ENCODE measurements around the gene TTC39A.
A peak's percentile ranks its signal among the peaks of the same experiment; 100 is the strongest.

The TTC39A gene

DNA sequence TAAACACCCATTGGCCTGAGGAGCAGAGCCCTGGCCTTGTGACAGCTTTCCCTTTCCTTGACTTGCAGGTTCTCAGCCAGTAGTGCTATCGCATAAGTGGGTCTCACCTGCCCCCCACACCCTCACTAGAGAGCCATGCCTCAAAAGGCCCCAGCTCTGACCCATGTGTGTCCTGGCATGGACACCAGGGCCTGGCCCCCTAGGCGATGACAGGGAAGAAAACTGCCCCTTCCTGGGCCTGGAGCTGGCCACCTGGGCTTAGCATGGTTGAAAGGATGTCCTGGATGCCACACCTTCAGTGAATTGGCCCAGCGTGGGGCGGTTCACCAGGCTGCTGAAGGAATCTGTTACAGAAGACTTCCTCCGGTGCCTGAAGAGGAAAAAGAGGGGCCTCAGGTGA is 18.5 kb downstream of the TTC39A start:
- no peak for TF ChIP-seq FOXP2 (optimal IDR thresholded peaks at IDR 0.05; ENCODE audit: borderline replicate concordance, extremely low read depth, extremely low read length, insufficient read depth)
- no peak for TF ChIP-seq TAF1 (IDR thresholded peaks at IDR 0.05; ENCODE audit: borderline replicate concordance, insufficient read depth, low read length)
- no peak for TF ChIP-seq SIN3A (IDR thresholded peaks at IDR 0.05; ENCODE audit: borderline replicate concordance, insufficient read depth, low read length)
- TF ChIP-seq, protein P1, sequence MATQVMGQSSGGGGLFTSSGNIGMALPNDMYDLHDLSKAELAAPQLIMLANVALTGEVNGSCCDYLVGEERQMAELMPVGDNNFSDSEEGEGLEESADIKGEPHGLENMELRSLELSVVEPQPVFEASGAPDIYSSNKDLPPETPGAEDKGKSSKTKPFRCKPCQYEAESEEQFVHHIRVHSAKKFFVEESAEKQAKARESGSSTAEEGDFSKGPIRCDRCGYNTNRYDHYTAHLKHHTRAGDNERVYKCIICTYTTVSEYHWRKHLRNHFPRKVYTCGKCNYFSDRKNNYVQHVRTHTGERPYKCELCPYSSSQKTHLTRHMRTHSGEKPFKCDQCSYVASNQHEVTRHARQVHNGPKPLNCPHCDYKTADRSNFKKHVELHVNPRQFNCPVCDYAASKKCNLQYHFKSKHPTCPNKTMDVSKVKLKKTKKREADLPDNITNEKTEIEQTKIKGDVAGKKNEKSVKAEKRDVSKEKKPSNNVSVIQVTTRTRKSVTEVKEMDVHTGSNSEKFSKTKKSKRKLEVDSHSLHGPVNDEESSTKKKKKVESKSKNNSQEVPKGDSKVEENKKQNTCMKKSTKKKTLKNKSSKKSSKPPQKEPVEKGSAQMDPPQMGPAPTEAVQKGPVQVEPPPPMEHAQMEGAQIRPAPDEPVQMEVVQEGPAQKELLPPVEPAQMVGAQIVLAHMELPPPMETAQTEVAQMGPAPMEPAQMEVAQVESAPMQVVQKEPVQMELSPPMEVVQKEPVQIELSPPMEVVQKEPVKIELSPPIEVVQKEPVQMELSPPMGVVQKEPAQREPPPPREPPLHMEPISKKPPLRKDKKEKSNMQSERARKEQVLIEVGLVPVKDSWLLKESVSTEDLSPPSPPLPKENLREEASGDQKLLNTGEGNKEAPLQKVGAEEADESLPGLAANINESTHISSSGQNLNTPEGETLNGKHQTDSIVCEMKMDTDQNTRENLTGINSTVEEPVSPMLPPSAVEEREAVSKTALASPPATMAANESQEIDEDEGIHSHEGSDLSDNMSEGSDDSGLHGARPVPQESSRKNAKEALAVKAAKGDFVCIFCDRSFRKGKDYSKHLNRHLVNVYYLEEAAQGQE (IDR thresholded peaks at IDR 0.05; ENCODE audit: insufficient read depth in 1 of 2, low read depth in 2 of 2, low read length in 2 of 2): no peak
- TF ChIP-seq POLR2AphosphoS5 (IDR thresholded peaks at IDR 0.05; ENCODE audit: low read depth, low read length): no peak

DNA sequence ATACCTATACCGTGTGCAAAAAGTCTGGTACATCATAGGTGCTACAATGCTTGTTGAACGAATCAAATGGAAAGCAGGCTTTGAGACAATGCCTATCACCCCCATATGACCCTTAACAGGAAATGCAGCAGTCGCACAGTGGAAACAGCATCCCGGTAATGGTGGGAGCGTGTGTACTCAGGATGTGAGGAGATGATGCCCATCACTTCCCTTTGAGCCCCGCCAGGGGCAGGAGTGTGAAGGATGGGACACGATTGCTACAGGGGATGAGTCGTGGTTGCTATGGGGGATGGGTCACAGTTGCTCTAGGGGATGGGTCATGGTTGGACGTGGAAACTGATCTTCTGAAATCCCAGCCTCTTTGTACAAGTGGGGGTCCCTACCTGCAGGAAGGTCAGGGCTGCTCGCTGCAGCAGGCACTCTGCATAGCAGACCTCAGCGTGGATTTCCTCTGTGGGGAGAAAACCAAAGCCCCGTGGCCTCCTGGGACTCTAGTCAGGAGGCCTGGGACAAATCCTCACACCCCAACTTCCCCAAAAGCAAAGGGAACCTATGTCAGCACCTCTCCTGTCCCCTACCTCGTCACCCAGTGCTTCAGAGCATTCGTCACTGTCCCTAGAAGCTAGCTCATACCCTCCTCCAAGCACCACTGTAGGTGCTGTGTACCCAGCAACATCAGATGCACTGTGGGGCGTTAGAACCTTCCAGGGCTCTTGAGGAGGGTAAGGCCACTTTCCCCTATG is 19.3 kb downstream of the TTC39A start:
- TF ChIP-seq TAF1 (IDR thresholded peaks at IDR 0.05; ENCODE audit: borderline replicate concordance, insufficient read depth, low read length) (no peak), FOXP2 (optimal IDR thresholded peaks at IDR 0.05; ENCODE audit: borderline replicate concordance, extremely low read depth, extremely low read length, insufficient read depth) (peak; percentile 62)

DNA sequence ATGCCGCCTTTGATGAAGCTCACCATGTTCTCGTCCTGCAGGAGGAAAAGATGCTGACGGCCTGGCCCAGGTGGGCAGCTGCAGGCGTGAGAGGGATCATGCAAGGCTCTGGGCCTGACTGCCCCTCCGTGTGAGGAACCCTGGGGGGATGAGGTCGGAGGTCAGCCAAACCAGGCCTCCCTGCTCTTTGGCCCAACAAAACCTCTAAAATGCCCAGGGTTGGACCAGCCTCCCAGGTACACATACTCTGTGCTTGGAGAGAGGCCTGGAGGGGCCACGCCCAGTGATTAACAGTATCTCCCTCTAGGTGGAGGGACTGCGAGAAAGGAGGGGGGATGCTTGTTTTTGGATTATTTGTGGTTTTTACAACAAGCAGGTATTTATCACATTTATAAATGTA is 21.1 kb downstream of the TTC39A start:
- no peak for TF ChIP-seq SIN3A (IDR thresholded peaks at IDR 0.05; ENCODE audit: borderline replicate concordance, insufficient read depth, low read length)

DNA sequence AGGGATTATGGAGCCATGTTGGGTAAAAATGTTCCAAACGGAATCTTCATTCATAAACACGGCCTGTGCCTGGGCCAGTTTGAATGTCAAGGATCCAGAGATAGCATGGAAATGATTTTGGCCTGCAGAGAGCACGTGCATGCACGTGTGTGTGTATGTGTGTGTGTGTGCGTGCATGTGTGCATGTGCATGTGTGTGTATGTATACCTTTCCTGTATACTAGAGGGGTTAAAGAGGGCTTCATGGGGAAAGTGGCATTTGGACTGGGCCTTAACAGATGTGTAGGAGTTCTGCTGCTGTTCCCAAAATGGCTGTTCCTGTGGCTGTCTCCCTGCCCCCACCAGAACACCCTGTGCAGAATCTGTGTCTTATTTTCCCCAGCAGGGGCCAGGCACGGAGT is 21.7 kb downstream of the TTC39A start:
- TF ChIP-seq POLR2AphosphoS5 (IDR thresholded peaks at IDR 0.05; ENCODE audit: low read depth, low read length) (no peak), FOXP2 (optimal IDR thresholded peaks at IDR 0.05; ENCODE audit: borderline replicate concordance, extremely low read depth, extremely low read length, insufficient read depth) (no peak), SIN3A (IDR thresholded peaks at IDR 0.05; ENCODE audit: borderline replicate concordance, insufficient read depth, low read length) (no peak), TAF1 (IDR thresholded peaks at IDR 0.05; ENCODE audit: borderline replicate concordance, insufficient read depth, low read length) (no peak)
- TF ChIP-seq, protein P1 (IDR thresholded peaks at IDR 0.05; ENCODE audit: insufficient read depth in 1 of 2, low read depth in 2 of 2, low read length in 2 of 2): no peak

DNA sequence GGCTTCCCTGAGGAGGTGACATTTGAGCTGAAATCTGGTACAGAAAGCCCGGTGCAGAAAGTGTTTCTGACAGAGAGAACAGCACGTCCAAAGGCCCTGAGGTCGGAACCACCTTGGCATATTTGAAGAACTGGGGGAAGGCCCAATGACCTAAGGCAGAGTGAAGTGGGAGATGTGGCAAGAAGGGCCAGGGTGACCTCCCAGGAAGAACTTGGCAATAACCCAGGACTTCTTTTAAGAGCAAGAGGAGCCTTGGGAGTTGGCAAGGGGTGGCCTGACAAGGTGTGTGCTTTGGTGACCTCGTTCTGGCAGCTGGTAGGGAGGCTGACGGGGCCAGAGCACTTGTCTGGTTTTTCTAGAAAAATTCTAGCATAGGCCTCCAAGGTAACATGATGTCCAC is 23.4 kb downstream of the TTC39A start:
- TF ChIP-seq, protein P1 (IDR thresholded peaks at IDR 0.05; ENCODE audit: insufficient read depth in 1 of 2, low read depth in 2 of 2, low read length in 2 of 2): no peak
- no peak for TF ChIP-seq TAF1 (IDR thresholded peaks at IDR 0.05; ENCODE audit: borderline replicate concordance, insufficient read depth, low read length)
- no peak for TF ChIP-seq POLR2AphosphoS5 (IDR thresholded peaks at IDR 0.05; ENCODE audit: low read depth, low read length)
- TF ChIP-seq SIN3A (IDR thresholded peaks at IDR 0.05; ENCODE audit: borderline replicate concordance, insufficient read depth, low read length): no peak
- TF ChIP-seq FOXP2 (optimal IDR thresholded peaks at IDR 0.05; ENCODE audit: borderline replicate concordance, extremely low read depth, extremely low read length, insufficient read depth): no peak

DNA sequence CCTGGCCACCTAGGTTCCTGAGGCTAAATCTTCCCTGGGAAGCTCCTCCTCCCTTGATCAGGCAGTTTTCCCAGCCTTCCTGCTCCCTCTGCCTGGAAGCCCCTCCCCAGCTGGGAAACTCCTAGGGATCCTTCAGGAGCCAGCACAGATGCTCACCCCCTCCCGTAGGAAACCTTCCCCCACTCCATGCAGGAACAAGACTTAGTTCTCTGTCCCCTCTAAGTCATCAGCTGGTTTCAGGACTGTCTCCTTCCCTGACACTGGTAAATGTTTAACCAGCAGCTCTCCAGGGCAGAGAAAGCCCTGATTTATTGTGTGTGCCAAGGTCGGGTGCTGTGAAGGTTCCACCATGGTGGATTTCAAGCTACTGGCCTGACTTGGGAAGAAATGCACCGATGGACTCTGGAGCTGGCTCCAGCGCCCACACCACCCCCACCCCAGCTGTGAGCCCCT is 25.0 kb downstream of the TTC39A start:
- no peak for TF ChIP-seq TAF1 (IDR thresholded peaks at IDR 0.05; ENCODE audit: borderline replicate concordance, insufficient read depth, low read length)
- TF ChIP-seq FOXP2 (optimal IDR thresholded peaks at IDR 0.05; ENCODE audit: borderline replicate concordance, extremely low read depth, extremely low read length, insufficient read depth): no peak
- TF ChIP-seq, protein P1 (IDR thresholded peaks at IDR 0.05; ENCODE audit: insufficient read depth in 1 of 2, low read depth in 2 of 2, low read length in 2 of 2): no peak
- TF ChIP-seq POLR2AphosphoS5 (IDR thresholded peaks at IDR 0.05; ENCODE audit: low read depth, low read length): no peak

Data from PFSK-1 (cell line).